Testis (tissue), 3 donors: ENCODE data around the gene STAMBPL1. TPM values are rescaled to one million over a fixed set of nuclear protein-coding genes. Genes with fewer than 3 reads are reported as not detected.
A peak's percentile ranks its signal among the peaks of the same experiment; 100 is the strongest.

Source experiments
- DNase-seq: peaks from one replicate; pipeline ENCODE4 v3.0.0-alpha.2; 2019
- H3K27ac ChIP-seq, 2 donors: fragments of 200-600 bp; sonication (generic); one replicate each; pipeline ENCODE4 v1.5.1; 2019
- H3K27me3 ChIP-seq: fragments of 200-600 bp; sonication (generic); one replicate; pipeline ENCODE4 v1.5.1; 2019
- H3K36me3 ChIP-seq: fragments of 200-600 bp; sonication (generic); one replicate; pipeline ENCODE4 v1.5.1; 2017; ENCODE audit warnings: low read depth; ENCODE audit errors: missing control alignments
- H3K4me1 ChIP-seq: fragments of 200-600 bp; sonication (generic); one replicate; pipeline ENCODE4 v1.5.1; 2019
- H3K4me3 ChIP-seq, 2 donors: fragments of 200-600 bp; sonication (generic); one replicate each; pipeline ENCODE4 v1.5.1; 2017 to 2019
- H3K9me3 ChIP-seq: fragments of 200-600 bp; sonication (generic); one replicate; pipeline ENCODE4 v1.5.1; 2017
- CTCF ChIP-seq, 3 experiments: fragments of 450-650 bp in 2 of 3; fragments of 200-600 bp in 1 of 3; sonication (generic) in 1 of 3; IDR thresholded peaks; one replicate each; pipeline ENCODE4 v1.5.1; 2016 to 2019; ENCODE audit warnings: antibody characterized with exemption in 3 of 3, mild to moderate bottlenecking in 2 of 3, moderate library complexity in 1 of 3
- POLR2A ChIP-seq: fragments of 450-650 bp; IDR thresholded peaks from one replicate; pipeline ENCODE4 v1.6.1; 2017; ENCODE audit warnings: antibody characterized with exemption, mild to moderate bottlenecking, moderate library complexity
- WGBS, 2 donors: methylation state at CpG; one replicate each; pipeline ENCODE4 v1.1.5; 2018; 5-methylcytosine and 5-hydroxymethylcytosine counted together
- intact Hi-C: fragments of 100-400 bp; cut with DNase I; formaldehyde crosslinking; loops from one replicate; pipeline ENCODE4 v1.15.1; 2023; ENCODE audit warnings: low total_unique reads
- polyA plus RNA-seq: library from polyadenylated mRNA; stranded (reverse); fragments of 350-450 nt; fragmentation: Illumina TruSeq; extraction: RNeasy Lipid Tissue Mini Kit (QIAGEN cat#74804); gene quantifications from one replicate; pipeline ENCODE4 v1.2.3, GENCODE V29; 2014; ENCODE audit warnings: low read depth, low replicate concordance; ENCODE audit not compliant: insufficient read depth
- total RNA-seq, 2 donors: library from RNA; depleted of rRNA; stranded (reverse); fragments of >200 nt; gene quantifications; one replicate each; pipeline ENCODE4 v1.2.3, GENCODE V29; 2016

Gene STAMBPL1
- total and polyA plus RNA-seq, 3 donors from 2014 or later = 20.0 to 37.5 (median 32.3) TPM

GRCh38 chr10:88938039-88938438, 58.0 kb downstream of the STAMBPL1 start:
- H3K4me3 ChIP-seq = no peak overlapping the region
- TF ChIP-seq POLR2A = no peak
- TF ChIP-seq CTCF (IDR thresholded peaks at IDR 0.05) = no peak
- H3K27me3 ChIP-seq = no peaks in the 10 kb centered on the region
- H3K9me3 ChIP-seq = no peaks in the 10 kb centered on the region
- WGBS, 2 donors = 89 to 100% methylated on average over 3 of the region's 3 CpGs
- peaks cover 4% of the 10 kb centered on the region for H3K4me1 ChIP-seq
- DNase-seq = no peak
- intact Hi-C loops = loop anchor here (5.0 to 10.0 kb wide), 2 partner anchors 103 to 279 kb away; no protein-coding TSS in a partner anchor
- no peaks in the 10 kb centered on the region for H3K36me3 ChIP-seq
- no peak overlapping the region for H3K27ac ChIP-seq

- Histone ChIP-seq H3K27ac (no peak overlapping the region), H3K4me3 (no peak overlapping the region), H3K27me3 (no peaks in the 10 kb centered on the region), H3K9me3 (no peaks in the 10 kb centered on the region), H3K4me1 (peaks cover 4% of the 10 kb centered on the region), H3K36me3 (no peaks in the 10 kb centered on the region)
- WGBS, 2 donors = 92 to 93% methylated on average over 2 of the region's 2 CpGs
- intact Hi-C loops = loop anchor here (5.0 to 10.0 kb wide), 2 partner anchors 104 to 278 kb away; no protein-coding TSS in a partner anchor
- DNase-seq = no peak
- no peak for TF ChIP-seq POLR2A
- no peak for TF ChIP-seq CTCF (IDR thresholded peaks at IDR 0.05)
Measured at GRCh38 chr10:88938938-88939337, 58.9 kb downstream of the STAMBPL1 start.

GRCh38 chr10:88941026-88941425, 61.0 kb downstream of the STAMBPL1 start:
- intact Hi-C loops = no loop called here
- Histone ChIP-seq H3K4me1 (no peaks in the 10 kb centered on the region), H3K36me3 (no peaks in the 10 kb centered on the region)

GRCh38 chr10:88943778-88944177, 63.7 kb downstream of the STAMBPL1 start:
- H3K27ac ChIP-seq = no peak overlapping the region
- no peaks in the 10 kb centered on the region for H3K4me1 ChIP-seq
- no peaks in the 10 kb centered on the region for H3K9me3 ChIP-seq
- no peak for DNase-seq
- no peaks in the 10 kb centered on the region for H3K27me3 ChIP-seq
- no peak for TF ChIP-seq CTCF (IDR thresholded peaks at IDR 0.05)
- no peak for TF ChIP-seq POLR2A
- 87 to 88% methylated on average over 3 of the region's 3 CpGs for WGBS, 2 donors
- no peak overlapping the region for H3K4me3 ChIP-seq
- no peaks in the 10 kb centered on the region for H3K36me3 ChIP-seq
- intact Hi-C loops = no loop called here

More at GRCh38 chr10:88941026-88941425, 61.0 kb downstream of the STAMBPL1 start:
- Histone ChIP-seq H3K9me3 (no peaks in the 10 kb centered on the region), H3K4me3 (no peak overlapping the region), H3K27me3 (no peaks in the 10 kb centered on the region), H3K27ac (no peak overlapping the region)
- DNase-seq = no peak
- TF ChIP-seq CTCF (IDR thresholded peaks at IDR 0.05) = no peak
- TF ChIP-seq POLR2A = no peak
- 76 to 86% methylated on average over 6 of the region's 6 CpGs for WGBS, 2 donors

GRCh38 chr10:88944813-88945212, 64.8 kb downstream of the STAMBPL1 start:
- H3K27ac ChIP-seq = peak overlapping the region in 1 of 2 donors; percentile 32
- no peaks in the 10 kb centered on the region for H3K27me3 ChIP-seq
- no peaks in the 10 kb centered on the region for H3K4me1 ChIP-seq
- H3K9me3 ChIP-seq = no peaks in the 10 kb centered on the region
- H3K36me3 ChIP-seq = no peaks in the 10 kb centered on the region
- H3K4me3 ChIP-seq = no peak overlapping the region
- intact Hi-C loops = loop anchor here (5.0 kb wide), 1 partner anchor 42 kb away; no protein-coding TSS in a partner anchor
- no peak for TF ChIP-seq CTCF (IDR thresholded peaks at IDR 0.05)
- no peak for TF ChIP-seq POLR2A
- WGBS, 2 donors = 44 to 51% methylated on average over 3 of the region's 3 CpGs
- DNase-seq = no peak
